Middle frontal gyrus (tissue), 1 donor: ENCODE measurements around the gene SPRN.

ENCODE experiments used
- DNase-seq: peaks from one replicate; pipeline ENCODE4 v3.0.0-alpha.2; 2015; ENCODE audit warnings: low spot score; ENCODE audit errors: extremely low spot score

SPRN gene

GRCh38 chr10:133411523-133412380 is 12.7 kb downstream of the SPRN start:
- no peak for DNase-seq

- DNase-seq, result no peak
These were observed 18.4 kb downstream of the SPRN start for GRCh38 chr10:133405844-133406527.

- DNase-seq, result no peak
These were observed 19.2 kb downstream of the SPRN start for GRCh38 chr10:133405272-133405671.

GRCh38 chr10:133403784-133404183 is 20.6 kb downstream of the SPRN start:
- DNase-seq, result no peak

GRCh38 chr10:133403359-133403758 is 21.1 kb downstream of the SPRN start:
- DNase-seq, result no peak

GRCh38 chr10:133401981-133402725 is 22.3 kb downstream of the SPRN start:
- no peak for DNase-seq

GRCh38 chr10:133401500-133401899 is 22.9 kb downstream of the SPRN start:
- DNase-seq, result no peak

- no peak for DNase-seq
These were observed 23.6 kb downstream of the SPRN start for GRCh38 chr10:133400624-133401424.

- DNase-seq, result no peak
These were observed 25.3 kb downstream of the SPRN start for GRCh38 chr10:133399123-133399601.

GRCh38 chr10:133397938-133398337 is 26.5 kb downstream of the SPRN start:
- DNase-seq, result no peak

- no peak for DNase-seq
These were observed 28.3 kb downstream of the SPRN start for GRCh38 chr10:133396035-133396624.

- no peak for DNase-seq
These were observed 29.6 kb downstream of the SPRN start for GRCh38 chr10:133394801-133395221.

GRCh38 chr10:133394064-133394663 is 30.3 kb downstream of the SPRN start, which contains the start of gene MTG1:
Gene MTG1, plus strand, starts transcription at chr10:133394157. Its CDS starts 64 bp downstream, at chr10:133394221.
- peak; percentile 94 for DNase-seq

GRCh38 chr10:133393401-133394063 is 30.9 kb downstream of the SPRN start:
- no peak for DNase-seq

GRCh38 chr10:133391761-133392518 is 32.5 kb downstream of the SPRN start:
- no peak for DNase-seq

- DNase-seq, result no peak
These were observed 33.2 kb downstream of the SPRN start for GRCh38 chr10:133391249-133391635.

GRCh38 chr10:133390597-133391248 is 33.7 kb downstream of the SPRN start:
- DNase-seq, result no peak
